Endometrial microvascular endothelial cells (primary cell): ENCODE data around the gene OTOR. TPM values are rescaled to one million over a fixed set of nuclear protein-coding genes. Genes with fewer than 3 reads are reported as not detected.

ENCODE experiments used
- in situ Hi-C: cut with HindIII; loops from 2 replicates; pipeline ENCODE4 v1.10.0; 2017; ENCODE audit warnings: low sequenced_read_pairs, low pct_unique_long_range_greater_than_20kb; ENCODE audit errors: inconsistent ontology term
- total RNA-seq: library from RNA; depleted of rRNA; stranded (reverse); fragments of >200 nt; gene quantifications from one replicate; pipeline ENCODE4 v1.2.3, GENCODE V29; 2015; ENCODE audit errors: inconsistent ontology term

OTOR gene
- total RNA-seq, 1 donor from 2014 or later, result not detected

- in situ Hi-C loops, result no loop called here
Observed at GRCh38 chr20:16744178-16744807, 3.9 kb upstream of the OTOR start.

GRCh38 chr20:16745204-16745603, 3.0 kb upstream of the OTOR start:
- in situ Hi-C loops, result no loop called here

- in situ Hi-C loops, result no loop called here
Observed at GRCh38 chr20:16747291-16747811, 807 bp upstream of the OTOR start.

GRCh38 chr20:16749573-16749972, 1.4 kb downstream of the OTOR start:
- in situ Hi-C loops, result no loop called here

GRCh38 chr20:16752082-16752481, 3.9 kb downstream of the OTOR start:
- in situ Hi-C loops, result no loop called here

GRCh38 chr20:16752901-16753300, 4.7 kb downstream of the OTOR start:
- in situ Hi-C loops, result no loop called here

GRCh38 chr20:16758454-16759180, 10.5 kb downstream of the OTOR start:
- in situ Hi-C loops, result no loop called here

- in situ Hi-C loops, result no loop called here
Observed at GRCh38 chr20:16759181-16759563, 11.0 kb downstream of the OTOR start.

- in situ Hi-C loops, result no loop called here
Observed at GRCh38 chr20:16760431-16761304, 12.5 kb downstream of the OTOR start.

- in situ Hi-C loops, result no loop called here
Observed at GRCh38 chr20:16761305-16761829, 13.2 kb downstream of the OTOR start.

GRCh38 chr20:16764560-16764959, 16.4 kb downstream of the OTOR start:
- in situ Hi-C loops, result no loop called here

- in situ Hi-C loops, result no loop called here
Observed at GRCh38 chr20:16771213-16771612, 23.1 kb downstream of the OTOR start.

GRCh38 chr20:16775961-16776360, 27.8 kb downstream of the OTOR start:
- in situ Hi-C loops, result no loop called here

- in situ Hi-C loops, result no loop called here
Observed at GRCh38 chr20:16777126-16777525, 29.0 kb downstream of the OTOR start.

GRCh38 chr20:16778159-16778558, 30.0 kb downstream of the OTOR start:
- in situ Hi-C loops, result no loop called here

GRCh38 chr20:16781496-16781895, 33.3 kb downstream of the OTOR start:
- in situ Hi-C loops, result no loop called here

GRCh38 chr20:16785226-16785625, 37.1 kb downstream of the OTOR start:
- in situ Hi-C loops, result no loop called here
